HCT116 (cell line): ENCODE results near the gene EYA2.

Experiments used
- CEBPB ChIP-seq: IDR thresholded peaks from 2 replicates; pipeline ENCODE4 v1.6.1; 2012; ENCODE audit warnings: low read depth
- EZH2 ChIP-seq: fragments of 200-600 bp; sonication (generic); IDR thresholded peaks from 2 replicates; pipeline ENCODE4 v1.6.1; 2017; ENCODE audit warnings: antibody characterized with exemption, mixed run types
- EZH2phosphoT487 ChIP-seq: fragments of 200-600 bp; IDR thresholded peaks from 2 replicates; pipeline ENCODE4 v1.6.1; 2018; ENCODE audit warnings: antibody characterized with exemption, borderline replicate concordance
- JUND ChIP-seq: IDR thresholded peaks from 2 replicates; pipeline ENCODE4 v1.6.1; 2012
- POLR2A ChIP-seq: IDR thresholded peaks from 2 replicates; pipeline ENCODE4 v1.7.0; 2011; ENCODE audit warnings: borderline replicate concordance; ENCODE audit not compliant: insufficient read depth, insufficient read length; ENCODE audit errors: extremely low read depth
- POLR2AphosphoS5 ChIP-seq: IDR thresholded peaks from 2 replicates; pipeline ENCODE4 v1.6.1; 2011; ENCODE audit warnings: mild to moderate bottlenecking, low read depth, low read length, moderate library complexity
- SIN3A ChIP-seq: IDR thresholded peaks from 2 replicates; pipeline ENCODE4 v1.6.1; 2012; ENCODE audit warnings: low read depth
- SP1 ChIP-seq: IDR thresholded peaks from 2 replicates; pipeline ENCODE4 v1.6.1; 2012; ENCODE audit warnings: low read depth
- SRF ChIP-seq: IDR thresholded peaks from 2 replicates; pipeline ENCODE4 v1.6.1; 2012; ENCODE audit warnings: low read depth
- ZNF274 ChIP-seq: fragments of 200-500 bp; sonication (Bioruptor generic); IDR thresholded peaks from 2 replicates; pipeline ENCODE4 v1.6.1; 2014; ENCODE audit warnings: mild to moderate bottlenecking, low read depth, low read length, inconsistent platforms
- TF ChIP-seq, protein P1 (sequence below), 3 experiments: fragments of 200-600 bp in 1 of 3; sonication (generic) in 1 of 3; IDR thresholded peaks in 2 of 3; conservative IDR thresholded peaks in 1 of 3; 2 replicates each; pipeline ENCODE4 v1.5.1; 2012 to 2017; ENCODE audit warnings: low read depth in 2 of 3, low read length in 2 of 3, antibody characterized with exemption in 1 of 3, borderline replicate concordance in 1 of 3, control low read depth in 1 of 3, mild to moderate bottlenecking in 1 of 3, mixed read lengths in 1 of 3, mixed run types in 1 of 3, moderate library complexity in 1 of 3; ENCODE audit not compliant: insufficient read depth in 1 of 3
- TF ChIP-seq, protein P2 (sequence below): IDR thresholded peaks from 2 replicates; pipeline ENCODE4 v1.6.1; 2012; ENCODE audit warnings: low read depth
- TF ChIP-seq, protein P3 (sequence below): IDR thresholded peaks from 2 replicates; pipeline ENCODE4 v1.6.1; 2011; ENCODE audit warnings: mild to moderate bottlenecking, low read length, moderate library complexity; ENCODE audit not compliant: insufficient replicate concordance; ENCODE audit errors: extremely low read depth
- TF ChIP-seq, protein P4 (sequence below): IDR thresholded peaks from 2 replicates; pipeline ENCODE4 v1.6.1; 2012

DNA sequence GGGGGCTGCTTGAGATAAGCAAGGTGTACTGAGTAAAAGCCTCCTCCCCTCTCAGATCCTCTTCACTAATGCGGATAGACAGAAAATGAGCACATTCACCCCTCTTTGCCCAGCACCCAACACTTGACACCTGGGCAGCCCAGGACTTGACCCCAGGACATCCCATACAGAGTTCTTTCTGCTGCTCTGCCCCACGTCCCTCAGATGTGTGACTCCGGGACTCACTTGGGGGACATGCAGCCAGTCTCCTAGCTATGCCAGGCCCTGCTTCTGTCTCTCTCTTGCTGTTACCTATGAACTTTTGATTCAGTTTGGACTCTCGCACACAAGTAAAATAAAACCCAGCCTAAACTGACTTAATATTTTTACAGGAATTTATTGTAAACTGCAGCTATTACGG lies 159.9 kb downstream of the EYA2 start:
- no peak for TF ChIP-seq ZNF274
- no peak for TF ChIP-seq POLR2AphosphoS5
- no peak for TF ChIP-seq EZH2
- TF ChIP-seq, protein P1, sequence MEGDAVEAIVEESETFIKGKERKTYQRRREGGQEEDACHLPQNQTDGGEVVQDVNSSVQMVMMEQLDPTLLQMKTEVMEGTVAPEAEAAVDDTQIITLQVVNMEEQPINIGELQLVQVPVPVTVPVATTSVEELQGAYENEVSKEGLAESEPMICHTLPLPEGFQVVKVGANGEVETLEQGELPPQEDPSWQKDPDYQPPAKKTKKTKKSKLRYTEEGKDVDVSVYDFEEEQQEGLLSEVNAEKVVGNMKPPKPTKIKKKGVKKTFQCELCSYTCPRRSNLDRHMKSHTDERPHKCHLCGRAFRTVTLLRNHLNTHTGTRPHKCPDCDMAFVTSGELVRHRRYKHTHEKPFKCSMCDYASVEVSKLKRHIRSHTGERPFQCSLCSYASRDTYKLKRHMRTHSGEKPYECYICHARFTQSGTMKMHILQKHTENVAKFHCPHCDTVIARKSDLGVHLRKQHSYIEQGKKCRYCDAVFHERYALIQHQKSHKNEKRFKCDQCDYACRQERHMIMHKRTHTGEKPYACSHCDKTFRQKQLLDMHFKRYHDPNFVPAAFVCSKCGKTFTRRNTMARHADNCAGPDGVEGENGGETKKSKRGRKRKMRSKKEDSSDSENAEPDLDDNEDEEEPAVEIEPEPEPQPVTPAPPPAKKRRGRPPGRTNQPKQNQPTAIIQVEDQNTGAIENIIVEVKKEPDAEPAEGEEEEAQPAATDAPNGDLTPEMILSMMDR (IDR thresholded peaks at IDR 0.05 in 2 of 3, conservative IDR thresholded peaks at IDR 0.05 in 1 of 3; ENCODE audit: borderline replicate concordance in 1 of 3, insufficient read depth in 1 of 3, low read depth in 2 of 3, low read length in 2 of 3), result no peak
- no peak for TF ChIP-seq JUND
- no peak for TF ChIP-seq SP1
- no peak for TF ChIP-seq EZH2phosphoT487
- TF ChIP-seq SIN3A, result no peak
- TF ChIP-seq POLR2A, result no peak
- TF ChIP-seq, protein P2, sequence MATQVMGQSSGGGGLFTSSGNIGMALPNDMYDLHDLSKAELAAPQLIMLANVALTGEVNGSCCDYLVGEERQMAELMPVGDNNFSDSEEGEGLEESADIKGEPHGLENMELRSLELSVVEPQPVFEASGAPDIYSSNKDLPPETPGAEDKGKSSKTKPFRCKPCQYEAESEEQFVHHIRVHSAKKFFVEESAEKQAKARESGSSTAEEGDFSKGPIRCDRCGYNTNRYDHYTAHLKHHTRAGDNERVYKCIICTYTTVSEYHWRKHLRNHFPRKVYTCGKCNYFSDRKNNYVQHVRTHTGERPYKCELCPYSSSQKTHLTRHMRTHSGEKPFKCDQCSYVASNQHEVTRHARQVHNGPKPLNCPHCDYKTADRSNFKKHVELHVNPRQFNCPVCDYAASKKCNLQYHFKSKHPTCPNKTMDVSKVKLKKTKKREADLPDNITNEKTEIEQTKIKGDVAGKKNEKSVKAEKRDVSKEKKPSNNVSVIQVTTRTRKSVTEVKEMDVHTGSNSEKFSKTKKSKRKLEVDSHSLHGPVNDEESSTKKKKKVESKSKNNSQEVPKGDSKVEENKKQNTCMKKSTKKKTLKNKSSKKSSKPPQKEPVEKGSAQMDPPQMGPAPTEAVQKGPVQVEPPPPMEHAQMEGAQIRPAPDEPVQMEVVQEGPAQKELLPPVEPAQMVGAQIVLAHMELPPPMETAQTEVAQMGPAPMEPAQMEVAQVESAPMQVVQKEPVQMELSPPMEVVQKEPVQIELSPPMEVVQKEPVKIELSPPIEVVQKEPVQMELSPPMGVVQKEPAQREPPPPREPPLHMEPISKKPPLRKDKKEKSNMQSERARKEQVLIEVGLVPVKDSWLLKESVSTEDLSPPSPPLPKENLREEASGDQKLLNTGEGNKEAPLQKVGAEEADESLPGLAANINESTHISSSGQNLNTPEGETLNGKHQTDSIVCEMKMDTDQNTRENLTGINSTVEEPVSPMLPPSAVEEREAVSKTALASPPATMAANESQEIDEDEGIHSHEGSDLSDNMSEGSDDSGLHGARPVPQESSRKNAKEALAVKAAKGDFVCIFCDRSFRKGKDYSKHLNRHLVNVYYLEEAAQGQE, result no peak
- TF ChIP-seq, protein P3, sequence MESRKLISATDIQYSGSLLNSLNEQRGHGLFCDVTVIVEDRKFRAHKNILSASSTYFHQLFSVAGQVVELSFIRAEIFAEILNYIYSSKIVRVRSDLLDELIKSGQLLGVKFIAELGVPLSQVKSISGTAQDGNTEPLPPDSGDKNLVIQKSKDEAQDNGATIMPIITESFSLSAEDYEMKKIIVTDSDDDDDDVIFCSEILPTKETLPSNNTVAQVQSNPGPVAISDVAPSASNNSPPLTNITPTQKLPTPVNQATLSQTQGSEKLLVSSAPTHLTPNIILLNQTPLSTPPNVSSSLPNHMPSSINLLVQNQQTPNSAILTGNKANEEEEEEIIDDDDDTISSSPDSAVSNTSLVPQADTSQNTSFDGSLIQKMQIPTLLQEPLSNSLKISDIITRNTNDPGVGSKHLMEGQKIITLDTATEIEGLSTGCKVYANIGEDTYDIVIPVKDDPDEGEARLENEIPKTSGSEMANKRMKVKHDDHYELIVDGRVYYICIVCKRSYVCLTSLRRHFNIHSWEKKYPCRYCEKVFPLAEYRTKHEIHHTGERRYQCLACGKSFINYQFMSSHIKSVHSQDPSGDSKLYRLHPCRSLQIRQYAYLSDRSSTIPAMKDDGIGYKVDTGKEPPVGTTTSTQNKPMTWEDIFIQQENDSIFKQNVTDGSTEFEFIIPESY, result no peak
- TF ChIP-seq, protein P4, sequence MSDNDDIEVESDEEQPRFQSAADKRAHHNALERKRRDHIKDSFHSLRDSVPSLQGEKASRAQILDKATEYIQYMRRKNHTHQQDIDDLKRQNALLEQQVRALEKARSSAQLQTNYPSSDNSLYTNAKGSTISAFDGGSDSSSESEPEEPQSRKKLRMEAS, result no peak
- TF ChIP-seq SRF, result no peak
- no peak for TF ChIP-seq CEBPB
